HG03571 (cell line): Measurements from ENCODE around the gene ATP6V0E2.
"Not testable (repeated sequence)": the region's sequence is repeated elsewhere in the genome, so short reads cannot be mapped to it uniquely, and the experiment has no call there.

Source experiments
- ATAC-seq: cut with Tn5 transposase; IDR thresholded peaks from one replicate; pipeline ENCODE4 v1.9.1; 2021; ENCODE audit not compliant: unreplicated experiment

Gene ATP6V0E2

DNA sequence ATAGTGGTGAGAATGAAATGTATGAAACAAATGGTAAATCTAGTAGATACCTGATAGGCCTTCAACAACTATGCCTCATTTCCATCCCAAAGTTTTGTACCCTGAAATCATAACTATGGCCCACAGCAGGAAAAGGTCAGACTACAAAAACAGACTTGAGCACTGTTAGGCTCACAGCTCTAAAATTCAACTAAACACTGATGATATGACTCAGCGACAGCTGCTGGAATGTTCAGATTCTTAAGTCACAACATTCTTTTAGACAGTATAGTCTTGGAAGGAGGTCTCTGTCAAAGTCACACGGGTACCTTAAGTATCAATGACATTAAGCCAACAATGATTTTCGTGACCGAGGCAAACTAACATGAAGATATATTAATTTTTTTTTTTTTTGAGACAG is 38.4 kb downstream of the ATP6V0E2 start:
- not testable (repeated sequence) for ATAC-seq

- ATAC-seq: not testable (repeated sequence)
Observed at GRCh38 chr7:149926414-149926813, 52.6 kb downstream of the ATP6V0E2 start.
